H1 (cell line): Measurements from ENCODE around the gene THADA. TPM values are rescaled to one million over a fixed set of nuclear protein-coding genes. Genes with fewer than 3 reads are reported as not detected.

Source experiments
- CTCF ChIA-PET: fragments of 300-600 bp; sonication (Branson Sonifier 250); formaldehyde crosslinking; loops from one replicate; lab custom pipeline; 2021; ENCODE audit not compliant: partially characterized antibody; lab: Charles Lee
- POLR2A ChIA-PET: fragments of 300-600 bp; sonication (Branson Sonifier 250); formaldehyde crosslinking; loops from one replicate; lab custom pipeline; 2021; ENCODE audit warnings: inconsistent platforms; ENCODE audit not compliant: partially characterized antibody; lab: Charles Lee
- DNase-seq, 2 experiments: peaks; one replicate each; pipeline versions ENCODE4 v3.0.0 to v3.0.0-alpha.2; 2010 to 2022; ENCODE audit warnings: low spot score in 2 of 2, low read depth in 1 of 2, mixed read lengths in 1 of 2
- FAIRE-seq: peaks from 2 replicates; lab custom pipeline; 2011; peaks lifted over from hg19 to GRCh38; lab: Jason Lieb, UNC
- H2AFZ ChIP-seq: 2 replicates; pipeline ENCODE4 v1.8.1; 2012; ENCODE audit warnings: low read length, inconsistent platforms
- H2AK5ac ChIP-seq: 2 replicates; pipeline ENCODE4 v1.6.1; 2013; ENCODE audit warnings: low read depth, low read length
- H2BK120ac ChIP-seq: replicated peaks from 2 replicates; pipeline ENCODE3; 2013; ENCODE audit warnings: low read depth, low read length, inconsistent platforms
- H2BK12ac ChIP-seq: 2 replicates; pipeline ENCODE4 v1.6.1; 2013; ENCODE audit warnings: low read depth, low read length
- H2BK15ac ChIP-seq: 2 replicates; pipeline ENCODE4 v1.6.1; 2013; ENCODE audit warnings: low read length
- H2BK20ac ChIP-seq: 2 replicates; pipeline ENCODE4 v1.6.1; 2013; ENCODE audit warnings: low read length
- H2BK5ac ChIP-seq: 2 replicates; pipeline ENCODE4 v1.6.1; 2013; ENCODE audit warnings: low read depth, low read length
- H3K14ac ChIP-seq: 2 replicates; pipeline ENCODE4 v1.6.1; 2013; ENCODE audit warnings: inconsistent platforms; ENCODE audit not compliant: insufficient read length
- H3K18ac ChIP-seq: 2 replicates; pipeline ENCODE4 v1.6.1; 2013; ENCODE audit warnings: low read length; ENCODE audit errors: extremely low read depth
- H3K23ac ChIP-seq: 2 replicates; pipeline ENCODE4 v1.6.1; 2013; ENCODE audit warnings: inconsistent platforms; ENCODE audit not compliant: insufficient read length
- H3K23me2 ChIP-seq: 2 replicates; pipeline ENCODE4 v1.6.1; 2013; ENCODE audit warnings: low read depth, low read length
- H3K27ac ChIP-seq: 2 replicates; pipeline ENCODE4 v1.6.1; 2011; ENCODE audit warnings: low read depth, low read length, inconsistent platforms
- H3K27me3 ChIP-seq, 4 experiments: replicated peaks in 1 of 4; 1 replicate in 1 of 4; 2 replicates in 3 of 4; pipeline versions ENCODE4 v1.6.1 to v1.8.1; 2011 to 2013; ENCODE audit warnings: low read length in 3 of 4, mild to moderate bottlenecking in 3 of 4, inconsistent platforms in 2 of 4, mixed read lengths in 2 of 4, moderate library complexity in 1 of 4; ENCODE audit not compliant: control insufficient read depth in 3 of 4, insufficient read depth in 3 of 4; ENCODE audit errors: extremely low read depth in 1 of 4
- H3K36me3 ChIP-seq, 4 experiments: 2 replicates each; pipeline versions ENCODE4 v1.6.1 to v1.8.1; 2011 to 2013; ENCODE audit warnings: mild to moderate bottlenecking in 4 of 4, low read length in 3 of 4, moderate library complexity in 2 of 4, control low read depth in 1 of 4, inconsistent platforms in 1 of 4; ENCODE audit not compliant: insufficient read depth in 4 of 4, control insufficient read depth in 2 of 4
- H3K4ac ChIP-seq: replicated peaks from 2 replicates; pipeline ENCODE3; 2013; ENCODE audit warnings: low read length, low read depth, mixed read lengths, inconsistent platforms; ENCODE audit not compliant: insufficient read length
- H3K4me1 ChIP-seq, 4 experiments: replicated peaks in 1 of 4; 1 replicate in 1 of 4; 2 replicates in 3 of 4; pipeline versions ENCODE4 v1.6.1 to v1.8.1; 2011 to 2013; ENCODE audit warnings: low read length in 3 of 4, inconsistent platforms in 2 of 4, mixed read lengths in 1 of 4; ENCODE audit not compliant: insufficient read depth in 4 of 4, control insufficient read depth in 3 of 4
- H3K4me2 ChIP-seq, 2 experiments: 2 replicates each; pipeline versions ENCODE4 v1.6.1 to v1.8.1; 2011 to 2013; ENCODE audit warnings: low read depth in 2 of 2, low read length in 2 of 2, control low read depth in 1 of 2, inconsistent platforms in 1 of 2, mild to moderate bottlenecking in 1 of 2; ENCODE audit not compliant: insufficient read depth in 1 of 2
- H3K4me3 ChIP-seq, 4 experiments: fragments of 200-600, 300-600 bp in 1 of 4; sonication (generic), shearing (Covaris generic), sonication (Bioruptor Twin) in 1 of 4; 2 replicates each; pipeline versions ENCODE4 v1.5.1 to v1.8.1; 2011 to 2016; ENCODE audit warnings: low read length in 4 of 4, low read depth in 3 of 4, control low read depth in 2 of 4, inconsistent platforms in 2 of 4, mild to moderate bottlenecking in 2 of 4, mixed read lengths in 1 of 4, moderate library complexity in 1 of 4; ENCODE audit not compliant: insufficient read depth in 2 of 4; ENCODE audit errors: extremely low read depth in 1 of 4
- H3K56ac ChIP-seq: replicated peaks from 2 replicates; pipeline ENCODE3; 2013; ENCODE audit warnings: low read depth, mild to moderate bottlenecking, mixed read lengths, low read length, inconsistent platforms; ENCODE audit not compliant: insufficient read length
- H3K79me1 ChIP-seq: 2 replicates; pipeline ENCODE4 v1.6.1; 2013; ENCODE audit warnings: low read depth, low read length, control low read depth
- H3K79me2 ChIP-seq, 2 experiments: 2 replicates each; pipeline versions ENCODE4 v1.6.1 to v1.8.1; 2012 to 2013; ENCODE audit warnings: low read length in 2 of 2, mild to moderate bottlenecking in 2 of 2, inconsistent platforms in 1 of 2; ENCODE audit not compliant: insufficient read depth in 2 of 2, control insufficient read depth in 1 of 2
- H3K9ac ChIP-seq, 4 experiments: replicated peaks in 1 of 4; 1 replicate in 1 of 4; 2 replicates in 3 of 4; pipeline versions ENCODE4 v1.6.1 to v1.8.1; 2011 to 2013; ENCODE audit warnings: low read depth in 3 of 4, low read length in 3 of 4, control low read depth in 2 of 4, mild to moderate bottlenecking in 2 of 4, moderate library complexity in 2 of 4, inconsistent platforms in 1 of 4; ENCODE audit errors: extremely low read depth in 1 of 4
- H3K9me3 ChIP-seq, 2 experiments: 2 replicates each; pipeline versions ENCODE4 v1.6.1 to v1.8.1; 2012 to 2013; ENCODE audit warnings: mild to moderate bottlenecking in 2 of 2, moderate library complexity in 2 of 2, control low read depth in 1 of 2, inconsistent platforms in 1 of 2, low read depth in 1 of 2, low read length in 1 of 2, mixed read lengths in 1 of 2; ENCODE audit not compliant: insufficient read depth in 2 of 2
- H4K20me1 ChIP-seq, 2 experiments: replicated peaks in 1 of 2; 2 replicates each; pipeline versions ENCODE3 to v1.8.1; 2011 to 2013; ENCODE audit warnings: inconsistent platforms in 2 of 2, low read length in 2 of 2, mild to moderate bottlenecking in 1 of 2; ENCODE audit not compliant: insufficient read depth in 2 of 2, control insufficient read depth in 1 of 2
- H4K5ac ChIP-seq: 2 replicates; pipeline ENCODE4 v1.6.1; 2013; ENCODE audit warnings: low read length, low read depth, mixed read lengths, inconsistent platforms; ENCODE audit not compliant: insufficient read length
- H4K8ac ChIP-seq: 2 replicates; pipeline ENCODE4 v1.8.0; 2013; ENCODE audit warnings: mild to moderate bottlenecking, moderate library complexity, low read length, inconsistent platforms; ENCODE audit not compliant: insufficient read depth; ENCODE audit errors: extremely low read depth
- H4K91ac ChIP-seq: replicated peaks from 2 replicates; pipeline ENCODE3; 2013; ENCODE audit warnings: low read length, mixed read lengths, inconsistent platforms; ENCODE audit not compliant: insufficient read length
- BCL11A ChIP-seq, 2 experiments: IDR thresholded peaks; one replicate each; pipeline ENCODE4 v1.6.1; 2011; ENCODE audit warnings: low read depth in 2 of 2, low read length in 2 of 2, mild to moderate bottlenecking in 2 of 2
- CEBPB ChIP-seq: IDR thresholded peaks from 2 replicates; pipeline ENCODE4 v1.6.1; 2012; ENCODE audit warnings: low read depth, low read length
- EGR1 ChIP-seq: IDR thresholded peaks from 2 replicates; pipeline ENCODE4 v1.6.1; 2011; ENCODE audit warnings: low read depth, low read length, borderline replicate concordance
- FOSL1 ChIP-seq: IDR thresholded peaks from 2 replicates; pipeline ENCODE4 v1.6.1; 2011; ENCODE audit warnings: mild to moderate bottlenecking, low read depth, low read length, moderate library complexity; ENCODE audit not compliant: insufficient read depth
- JUND ChIP-seq: IDR thresholded peaks from 2 replicates; pipeline ENCODE4 v1.6.1; 2011; ENCODE audit warnings: mild to moderate bottlenecking, improper control_type of control experiment, low read length
- NANOG ChIP-seq: IDR thresholded peaks from 2 replicates; pipeline ENCODE4 v1.6.1; 2011; ENCODE audit warnings: low read length, low read depth, mild to moderate bottlenecking, inconsistent platforms; ENCODE audit not compliant: insufficient read depth, poor library complexity, severe bottlenecking
- POLR2AphosphoS5 ChIP-seq: IDR thresholded peaks from 2 replicates; pipeline ENCODE4 v1.6.1; 2011; ENCODE audit warnings: low read depth, low read length
- TBP ChIP-seq: IDR thresholded peaks from 2 replicates; pipeline ENCODE4 v1.6.1; 2011; ENCODE audit warnings: low read depth, low read length, improper control_type of control experiment
- WGBS, 2 experiments: shearing (Covaris generic) in 1 of 2; methylation state at CpG; one replicate each; pipeline versions ENCODE4 v1.1.6 to v1.1.7; 2013 to 2015; ENCODE audit warnings: low lambda C conversion rate in 2 of 2, mixed read lengths in 2 of 2, inconsistent platforms in 1 of 2, low coverage in 1 of 2, missing lambda C conversion rate in 1 of 2; ENCODE audit not compliant: insufficient replicate concordance in 2 of 2, insufficient coverage in 1 of 2, insufficient read length in 1 of 2; ENCODE audit errors: extremely low coverage in 1 of 2, missing lambda C conversion rate in 1 of 2; 5-methylcytosine and 5-hydroxymethylcytosine counted together
- polyA plus RNA-seq, 7 experiments: library from polyadenylated mRNA; depleted of rRNA in 3 of 7; stranded (reverse) in 5 of 7; unstranded in 2 of 7; fragments of >200 nt in 5 of 7; fragments of 200-250 nt in 2 of 7; gene quantifications; 1 replicate in 5 of 7; 2 replicates in 1 of 7; 4 replicates in 1 of 7; pipeline versions ENCODE4 v1.2.1 to v1.2.3, GENCODE V29; 2011 to 2013; ENCODE audit warnings: missing spikeins in 2 of 7, mixed read lengths in 2 of 7
- total RNA-seq: library from RNA; stranded (reverse); fragmentation: NEBNext Ultra II Directional; extraction: Animal tissue kit (Norgen Biotek cat#: 25700); gene quantifications from 2 replicates; pipeline ENCODE4 v1.2.1, GENCODE V29; 2021
- TF ChIP-seq, protein P1 (sequence below), 3 experiments: IDR thresholded peaks; 1 replicate in 2 of 3; 2 replicates in 1 of 3; pipeline versions ENCODE4 v1.5.1 to v1.6.1; 2011; ENCODE audit warnings: low read length in 3 of 3, mild to moderate bottlenecking in 3 of 3, inconsistent platforms in 2 of 3, low read depth in 1 of 3, moderate library complexity in 1 of 3; ENCODE audit not compliant: insufficient read depth in 1 of 3; ENCODE audit errors: control extremely low read depth in 1 of 3

Gene THADA
- total and polyA plus RNA-seq, 2 of the 8 experiments (the other 6 are each of a cell fraction or from before 2014, with no cell fraction given) = 22.4 to 26.8 TPM

DNA sequence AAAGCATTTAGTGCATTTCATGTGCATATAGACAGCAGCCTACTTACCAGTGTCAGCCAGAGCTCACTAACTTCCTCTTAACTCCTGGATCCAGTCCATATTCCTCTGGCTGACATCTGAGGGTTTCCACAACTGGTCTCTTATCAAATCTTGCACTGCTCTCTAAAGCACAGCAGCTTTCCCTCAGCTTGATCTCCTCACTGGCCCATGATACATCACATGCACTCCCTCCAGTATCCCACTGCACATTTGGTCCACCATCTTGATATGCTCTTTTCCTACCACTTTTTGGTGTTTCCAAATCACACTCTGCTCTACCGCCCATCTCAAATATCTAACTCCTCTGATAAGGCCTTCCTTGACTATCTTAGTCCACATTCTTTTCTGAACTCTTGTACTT is 264.4 kb downstream of the THADA start:
- H3K36me3 ChIP-seq = no peaks in the 10 kb centered on the region
- no peak overlapping the region for H2BK12ac ChIP-seq
- H4K20me1 ChIP-seq = no peaks in the 10 kb centered on the region
- DNase-seq (no peak), FAIRE-seq (no peak)
- no peaks in the 10 kb centered on the region for H3K79me1 ChIP-seq
- H4K91ac ChIP-seq = no peak overlapping the region
- H3K23ac ChIP-seq = no peak overlapping the region
- H2BK20ac ChIP-seq = no peak overlapping the region
- H3K27ac ChIP-seq = no peak overlapping the region
- no peak overlapping the region for H4K5ac ChIP-seq
- H2BK120ac ChIP-seq = no peak overlapping the region
- H3K18ac ChIP-seq = no peak overlapping the region
- WGBS, 2 experiments = 85% methylated on average over 1 of the region's 1 CpG; no CpG with 5 or more reads in 1 of the 2 experiments
- H3K14ac ChIP-seq = no peak overlapping the region
- no peak overlapping the region for H2AK5ac ChIP-seq
- no peak overlapping the region for H3K4me3 ChIP-seq
- H3K27me3 ChIP-seq = no peaks in the 10 kb centered on the region
- H2BK15ac ChIP-seq = no peak overlapping the region
- H2AFZ ChIP-seq = no peak overlapping the region
- no peaks in the 10 kb centered on the region for H3K23me2 ChIP-seq
- no peak overlapping the region for H3K56ac ChIP-seq
- H3K9ac ChIP-seq = no peak overlapping the region
- H3K4ac ChIP-seq = no peak overlapping the region
- H3K4me2 ChIP-seq = no peak overlapping the region
- POLR2A ChIA-PET = no interaction called here
- peaks cover 0 to 7% (median 3%) of the 10 kb centered on the region in 4 experiments for H3K4me1 ChIP-seq
- CTCF ChIA-PET = interaction anchor here (0.9 to 1.7 kb wide), 3 partner anchors 18 to 102 kb away, joined by 4 to 5 read pairs (median 4); no protein-coding TSS in a partner anchor
- no peaks in the 10 kb centered on the region for H3K9me3 ChIP-seq
- H4K8ac ChIP-seq = no peak overlapping the region
- H3K79me2 ChIP-seq = no peaks in the 10 kb centered on the region
- H2BK5ac ChIP-seq = no peak overlapping the region
- no peak for TF ChIP-seq NANOG
- TF ChIP-seq, protein P1, sequence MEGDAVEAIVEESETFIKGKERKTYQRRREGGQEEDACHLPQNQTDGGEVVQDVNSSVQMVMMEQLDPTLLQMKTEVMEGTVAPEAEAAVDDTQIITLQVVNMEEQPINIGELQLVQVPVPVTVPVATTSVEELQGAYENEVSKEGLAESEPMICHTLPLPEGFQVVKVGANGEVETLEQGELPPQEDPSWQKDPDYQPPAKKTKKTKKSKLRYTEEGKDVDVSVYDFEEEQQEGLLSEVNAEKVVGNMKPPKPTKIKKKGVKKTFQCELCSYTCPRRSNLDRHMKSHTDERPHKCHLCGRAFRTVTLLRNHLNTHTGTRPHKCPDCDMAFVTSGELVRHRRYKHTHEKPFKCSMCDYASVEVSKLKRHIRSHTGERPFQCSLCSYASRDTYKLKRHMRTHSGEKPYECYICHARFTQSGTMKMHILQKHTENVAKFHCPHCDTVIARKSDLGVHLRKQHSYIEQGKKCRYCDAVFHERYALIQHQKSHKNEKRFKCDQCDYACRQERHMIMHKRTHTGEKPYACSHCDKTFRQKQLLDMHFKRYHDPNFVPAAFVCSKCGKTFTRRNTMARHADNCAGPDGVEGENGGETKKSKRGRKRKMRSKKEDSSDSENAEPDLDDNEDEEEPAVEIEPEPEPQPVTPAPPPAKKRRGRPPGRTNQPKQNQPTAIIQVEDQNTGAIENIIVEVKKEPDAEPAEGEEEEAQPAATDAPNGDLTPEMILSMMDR (IDR thresholded peaks at IDR 0.05; ENCODE audit: control extremely low read depth in 1 of 3, insufficient read depth in 1 of 3, low read depth in 1 of 3, low read length in 3 of 3) = no peak
- no peak for TF ChIP-seq BCL11A (IDR thresholded peaks at IDR 0.05; ENCODE audit: low read depth in 2 of 2, low read length in 2 of 2)
- TF ChIP-seq TBP = no peak
- TF ChIP-seq JUND = no peak
- no peak for TF ChIP-seq POLR2AphosphoS5
- no peak for TF ChIP-seq EGR1
- no peak for TF ChIP-seq CEBPB
- TF ChIP-seq FOSL1 = no peak
